HCEC 1CT (cell line): Measurements from ENCODE around the gene CEP135.
"Not testable (repeated sequence)": the region's sequence is repeated elsewhere in the genome, so short reads cannot be mapped to it uniquely, and the experiment has no call there.

ENCODE experiments used
- DNase-seq: peaks from one replicate; pipeline ENCODE4 v3.0.0-alpha.2; 2017

The CEP135 gene

GRCh38 chr4:55947912-55948725, 626 bp upstream of the CEP135 start:
- peak; percentile 89 for DNase-seq

GRCh38 chr4:55949482-55949802, 697 bp downstream of the CEP135 start:
- peak; percentile 1 for DNase-seq

DNA sequence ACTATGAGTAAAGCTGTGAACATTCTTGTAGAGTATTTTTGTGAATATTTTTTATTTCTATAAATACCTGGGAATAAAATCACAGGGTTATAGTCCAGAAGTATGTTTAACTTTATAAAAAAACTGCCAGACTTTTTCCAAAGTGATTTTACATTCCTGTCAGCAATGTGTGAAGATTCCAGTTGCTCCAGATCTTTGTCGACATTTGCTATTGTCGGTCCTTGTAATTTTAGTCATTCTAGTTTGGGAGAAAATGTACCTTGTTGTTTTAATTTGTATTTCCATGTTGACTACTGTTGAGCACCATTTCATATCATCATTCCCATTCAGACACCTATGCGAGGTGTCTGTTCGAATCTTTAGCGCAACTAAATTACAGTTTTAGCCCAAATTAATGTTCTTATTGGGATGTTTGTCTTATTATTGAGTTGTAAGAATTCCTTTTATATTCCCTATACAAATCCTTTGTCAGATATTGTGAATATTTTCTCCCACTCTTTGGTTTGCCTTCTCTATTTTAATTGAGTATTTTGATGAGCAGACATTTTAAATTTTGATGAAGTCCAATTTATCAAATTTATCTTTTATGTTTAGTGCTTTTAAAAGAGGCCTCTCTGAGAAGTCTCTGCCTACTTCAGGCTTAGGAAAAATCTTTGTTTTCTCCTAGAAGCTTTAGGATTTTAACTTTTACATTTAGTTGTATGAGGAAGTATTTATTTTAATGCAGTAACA, 2.6 kb downstream of the CEP135 start:
- DNase-seq = no peak

GRCh38 chr4:55955710-55956109, 7.0 kb downstream of the CEP135 start:
- DNase-seq = no peak

DNA sequence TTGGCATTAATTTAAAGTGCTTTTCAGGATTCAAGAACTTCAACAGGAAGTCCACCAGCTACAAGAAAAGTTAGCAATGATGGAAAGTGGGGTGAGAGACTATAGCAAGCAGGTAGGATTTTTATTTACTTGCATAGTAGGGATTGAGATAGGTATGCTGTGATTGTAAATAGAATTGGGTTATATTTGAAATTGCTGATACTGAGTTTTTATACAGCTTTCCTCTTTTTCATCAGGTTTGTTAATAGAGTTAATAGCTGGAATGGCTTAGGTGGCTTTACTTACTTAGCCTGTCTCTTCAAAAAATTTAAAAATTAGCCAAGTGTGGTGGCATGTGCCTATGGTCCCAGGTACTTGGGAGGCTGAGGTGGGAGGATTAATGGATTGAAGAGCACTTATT, 10.9 kb downstream of the CEP135 start:
- DNase-seq = no peak

- no peak for DNase-seq
Observed at GRCh38 chr4:55964046-55964445, 15.3 kb downstream of the CEP135 start.

- no peak for DNase-seq
Observed at GRCh38 chr4:55965585-55965984, 16.8 kb downstream of the CEP135 start.

GRCh38 chr4:55966324-55966723, 17.6 kb downstream of the CEP135 start:
- DNase-seq = not testable (repeated sequence)

- DNase-seq = no peak
Observed at GRCh38 chr4:55967376-55967775, 18.6 kb downstream of the CEP135 start.

- DNase-seq = no peak
Observed at GRCh38 chr4:55973650-55974049, 24.9 kb downstream of the CEP135 start.

- DNase-seq = no peak
Observed at GRCh38 chr4:55977811-55978210, 29.1 kb downstream of the CEP135 start.

DNA sequence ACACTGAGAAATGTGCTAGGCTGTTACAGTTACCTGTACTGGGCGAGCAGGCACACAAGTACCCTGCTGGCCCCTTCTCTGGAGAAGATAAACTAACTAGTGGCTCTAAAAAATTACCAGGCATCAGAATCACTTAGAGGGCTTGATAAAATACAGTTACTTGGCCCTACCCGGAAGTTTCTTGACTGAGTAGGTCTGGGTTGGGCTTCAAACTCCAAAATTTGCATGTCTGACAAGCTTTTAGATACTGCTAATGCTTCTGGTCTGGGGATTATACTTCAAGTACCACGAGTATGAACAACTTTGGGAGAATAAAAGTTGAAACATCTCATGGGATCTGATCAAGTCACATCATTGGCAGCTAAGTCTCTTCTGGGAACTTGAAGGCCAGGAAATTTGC, 30.8 kb downstream of the CEP135 start:
- DNase-seq = no peak

- DNase-seq = no peak
Observed at GRCh38 chr4:55980725-55981124, 32.0 kb downstream of the CEP135 start.

- DNase-seq = no peak
Observed at GRCh38 chr4:55982976-55983375, 34.2 kb downstream of the CEP135 start.

GRCh38 chr4:55989766-55990165, 41.0 kb downstream of the CEP135 start:
- DNase-seq = no peak

GRCh38 chr4:55993994-55994663, 45.4 kb downstream of the CEP135 start:
- DNase-seq = no peak

DNA sequence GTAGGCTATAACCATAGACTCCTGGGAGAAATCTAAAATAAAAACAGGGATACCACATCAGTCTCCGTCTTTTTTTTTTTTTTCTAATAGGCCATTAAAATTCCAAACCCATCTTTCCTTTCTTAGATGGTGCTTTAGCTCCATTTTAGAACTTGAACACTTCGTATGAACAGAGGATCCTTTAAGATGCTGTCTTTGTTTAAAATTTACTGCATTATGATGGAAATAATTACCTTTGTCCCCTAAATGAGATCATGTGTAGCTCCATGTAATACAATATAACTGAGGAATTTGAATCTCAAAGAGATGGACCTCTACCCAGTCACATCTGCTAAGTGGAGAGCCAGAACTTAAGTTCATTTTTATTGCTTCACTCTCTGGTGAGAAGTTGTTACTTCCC, 47.9 kb downstream of the CEP135 start:
- no peak for DNase-seq

GRCh38 chr4:56003606-56004005, 54.9 kb downstream of the CEP135 start:
- DNase-seq = no peak

DNA sequence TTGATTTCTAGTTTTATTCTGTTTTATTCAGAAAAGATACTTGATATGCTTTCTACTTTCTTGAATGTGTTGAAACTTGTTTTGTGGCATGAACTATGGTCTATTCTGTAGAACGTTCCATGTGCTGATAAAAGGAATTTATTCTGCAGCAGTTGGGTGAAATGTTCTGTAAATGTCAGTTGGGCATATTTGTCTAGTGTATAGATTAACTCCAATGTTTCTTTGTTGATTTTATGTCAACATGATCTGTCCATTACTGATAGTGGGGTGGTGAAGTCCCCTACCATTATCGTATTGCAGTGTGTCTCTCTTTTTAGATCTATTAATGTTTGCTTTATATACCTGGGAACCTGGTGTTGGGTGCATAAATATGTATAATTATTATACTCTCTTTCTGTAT, 55.5 kb downstream of the CEP135 start:
- DNase-seq = no peak

DNA sequence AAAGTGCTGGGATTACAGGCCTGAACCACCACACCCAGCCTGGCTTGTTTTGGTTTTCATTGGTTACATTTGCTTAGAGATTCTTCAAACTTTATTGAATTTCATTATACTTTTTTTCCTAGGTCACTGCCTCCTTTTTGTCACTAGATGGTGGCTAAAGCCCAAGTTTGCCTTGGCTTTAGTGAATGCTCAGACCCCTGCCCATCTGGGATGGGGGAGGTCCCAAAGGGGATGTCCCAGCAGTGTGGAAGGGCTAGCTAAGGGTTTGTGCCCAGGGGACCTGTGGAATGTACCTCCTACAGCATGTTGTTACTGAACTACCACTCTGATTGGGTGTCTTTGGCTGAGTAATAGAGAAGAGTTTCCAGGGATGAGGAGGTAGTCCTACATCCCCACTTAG, 58.4 kb downstream of the CEP135 start:
- DNase-seq = no peak

DNA sequence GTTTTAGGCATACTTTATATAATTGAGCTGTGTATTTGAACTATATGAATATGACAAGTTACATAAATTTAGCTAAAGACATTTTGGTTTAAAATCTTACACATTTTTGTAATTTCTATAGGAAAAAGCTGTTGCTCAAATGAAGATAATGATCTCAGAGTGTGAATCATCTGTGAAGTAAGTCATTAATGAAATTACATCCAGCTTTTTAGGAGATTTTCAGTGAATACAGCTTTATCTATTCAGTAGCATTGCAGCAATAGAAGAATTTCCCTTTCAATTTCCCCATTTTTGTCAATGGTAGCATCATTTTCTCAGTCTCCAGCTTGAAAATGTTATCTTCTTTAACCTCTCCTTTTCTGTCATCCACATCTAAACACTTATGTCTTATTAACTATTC, 59.5 kb downstream of the CEP135 start:
- no peak for DNase-seq

- no peak for DNase-seq
Observed at GRCh38 chr4:56026596-56026995, 77.9 kb downstream of the CEP135 start.

DNA sequence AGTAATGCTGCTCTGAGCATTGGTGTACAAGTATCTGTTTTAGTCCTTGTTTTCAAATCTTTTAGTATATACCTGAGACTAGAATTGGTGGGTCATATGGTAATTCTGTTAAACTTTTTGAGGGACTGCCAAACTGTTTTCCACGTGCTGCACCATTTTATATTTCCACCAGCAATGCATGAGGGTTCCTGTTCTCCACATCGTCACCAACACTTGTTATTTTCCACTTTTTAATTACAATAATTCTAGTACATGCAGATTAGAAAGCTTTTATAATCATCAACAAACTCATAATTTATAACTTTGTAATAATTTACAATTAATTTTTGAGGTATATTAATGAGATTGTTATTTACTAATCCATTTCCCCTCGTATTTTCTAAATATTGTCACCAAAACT, 79.4 kb downstream of the CEP135 start:
- DNase-seq = no peak
